H9 (cell line): Measurements from ENCODE around the gene YAP1. TPM values are rescaled to one million over a fixed set of nuclear protein-coding genes. Genes with fewer than 3 reads are reported as not detected.

ENCODE experiments used
- DNase-seq: peaks from one replicate; pipeline ENCODE4 v3.0.0-alpha.2; 2017
- H2AFZ ChIP-seq: one replicate; pipeline ENCODE4 v1.6.1; 2013; ENCODE audit warnings: mild to moderate bottlenecking, low read length, control low read depth, moderate library complexity
- H2AK5ac ChIP-seq: 2 replicates; pipeline ENCODE4 v1.6.1; 2013; ENCODE audit warnings: low read length, control low read depth, mixed read lengths; ENCODE audit not compliant: insufficient read length
- H2BK120ac ChIP-seq: one replicate; pipeline ENCODE4 v1.6.1; 2013; ENCODE audit warnings: low read depth, mild to moderate bottlenecking, low read length, control low read depth, inconsistent platforms; ENCODE audit not compliant: poor library complexity, severe bottlenecking
- H2BK12ac ChIP-seq: 2 replicates; pipeline ENCODE4 v1.6.1; 2013; ENCODE audit warnings: low read length, control low read depth, mixed read lengths, low read depth; ENCODE audit not compliant: insufficient read length
- H2BK15ac ChIP-seq: 2 replicates; pipeline ENCODE4 v1.6.1; 2013; ENCODE audit warnings: low read depth, low read length, control low read depth
- H2BK20ac ChIP-seq: one replicate; pipeline ENCODE4 v1.6.1; 2013; ENCODE audit warnings: low read depth, mild to moderate bottlenecking, low read length, control low read depth, inconsistent platforms; ENCODE audit not compliant: poor library complexity, severe bottlenecking
- H2BK5ac ChIP-seq: 2 replicates; pipeline ENCODE4 v1.6.1; 2013; ENCODE audit warnings: low read length, control low read depth, mixed read lengths; ENCODE audit not compliant: insufficient read length
- H3K14ac ChIP-seq: 2 replicates; pipeline ENCODE4 v1.6.1; 2013; ENCODE audit warnings: low read length, control low read depth; ENCODE audit not compliant: insufficient read depth
- H3K18ac ChIP-seq: 2 replicates; pipeline ENCODE4 v1.6.1; 2013; ENCODE audit warnings: low read depth, mild to moderate bottlenecking, mixed read lengths, low read length, control low read depth; ENCODE audit not compliant: insufficient read length
- H3K23ac ChIP-seq: 2 replicates; pipeline ENCODE4 v1.6.1; 2013; ENCODE audit warnings: low read length, control low read depth, mixed read lengths, low read depth; ENCODE audit not compliant: insufficient read length
- H3K23me2 ChIP-seq: 2 replicates; pipeline ENCODE4 v1.6.1; 2013; ENCODE audit warnings: low read depth, mild to moderate bottlenecking, mixed read lengths, low read length, control low read depth; ENCODE audit not compliant: insufficient read length, poor library complexity, severe bottlenecking
- H3K27ac ChIP-seq: 2 replicates; pipeline ENCODE4 v1.5.1; 2013; ENCODE audit warnings: low read length, control low read depth, mixed read lengths, low read depth; ENCODE audit not compliant: insufficient read length
- H3K27me3 ChIP-seq: 2 replicates; pipeline ENCODE4 v1.6.1; 2013; ENCODE audit warnings: low read length, control low read depth, inconsistent platforms; ENCODE audit not compliant: insufficient read depth
- H3K4ac ChIP-seq: 2 replicates; pipeline ENCODE4 v1.6.1; 2013; ENCODE audit warnings: low read depth, mild to moderate bottlenecking, control low read depth, inconsistent platforms, low read length, moderate library complexity
- H3K4me1 ChIP-seq: 2 replicates; pipeline ENCODE4 v1.6.1; 2013; ENCODE audit warnings: low read length, control low read depth, inconsistent platforms; ENCODE audit not compliant: insufficient read depth
- H3K4me2 ChIP-seq: 2 replicates; pipeline ENCODE4 v1.6.1; 2013; ENCODE audit warnings: low read length, control low read depth, mixed read lengths; ENCODE audit not compliant: insufficient read length, insufficient read depth
- H3K56ac ChIP-seq: 2 replicates; pipeline ENCODE4 v1.6.1; 2013; ENCODE audit warnings: low read depth, mild to moderate bottlenecking, mixed read lengths, low read length, control low read depth; ENCODE audit not compliant: insufficient read length
- H3K79me1 ChIP-seq: 2 replicates; pipeline ENCODE4 v1.6.1; 2013; ENCODE audit warnings: low read depth, mild to moderate bottlenecking, moderate library complexity, low read length, control low read depth, inconsistent platforms; ENCODE audit not compliant: insufficient read depth, poor library complexity, severe bottlenecking
- H3K79me2 ChIP-seq: 2 replicates; pipeline ENCODE4 v1.6.1; 2013; ENCODE audit warnings: low read length, control low read depth, inconsistent platforms; ENCODE audit not compliant: insufficient read depth
- H3K9ac ChIP-seq: 2 replicates; pipeline ENCODE4 v1.6.1; 2013; ENCODE audit warnings: low read length, control low read depth, mixed read lengths; ENCODE audit not compliant: insufficient read length; ENCODE audit errors: extremely low read depth
- H3K9me3 ChIP-seq: one replicate; pipeline ENCODE4 v1.6.1; 2013; ENCODE audit warnings: low read depth, low read length, inconsistent platforms; ENCODE audit not compliant: control insufficient read depth
- H3T11ph ChIP-seq: one replicate; pipeline ENCODE4 v1.6.1; 2013; ENCODE audit warnings: mild to moderate bottlenecking, low read length, control low read depth, inconsistent platforms
- H4K20me1 ChIP-seq: one replicate; pipeline ENCODE4 v1.6.1; 2013; ENCODE audit not compliant: control insufficient read depth, insufficient read length, insufficient read depth
- H4K5ac ChIP-seq: 2 replicates; pipeline ENCODE4 v1.6.1; 2013; ENCODE audit warnings: low read depth, mild to moderate bottlenecking, mixed read lengths, low read length, control low read depth; ENCODE audit not compliant: insufficient read length
- H4K8ac ChIP-seq: replicated peaks from 2 replicates; pipeline ENCODE4 v1.6.1; 2013; ENCODE audit warnings: low read length, control low read depth, mixed read lengths, low read depth; ENCODE audit not compliant: insufficient read length
- H4K91ac ChIP-seq: 2 replicates; pipeline ENCODE4 v1.6.1; 2013; ENCODE audit warnings: low read depth, mild to moderate bottlenecking, moderate library complexity, mixed read lengths, low read length, control low read depth; ENCODE audit not compliant: insufficient read length
- H3K27ac Mint-ChIP-seq, 3 experiments: 2 replicates in 2 of 3; 3 replicates in 1 of 3; pipeline ENCODE4 v1.8.0; 2020 to 2021; ENCODE audit warnings: mixed read lengths in 3 of 3, mild to moderate bottlenecking in 1 of 3, moderate library complexity in 1 of 3
- H3K27me3 Mint-ChIP-seq: 2 replicates; pipeline ENCODE4 v1.8.0; 2021; ENCODE audit warnings: low read depth, mild to moderate bottlenecking, moderate library complexity, mixed read lengths
- H3K36me3 Mint-ChIP-seq, 3 experiments: 2 replicates in 2 of 3; 3 replicates in 1 of 3; pipeline ENCODE4 v1.8.0; 2020 to 2021; ENCODE audit warnings: low read depth in 3 of 3, mixed read lengths in 3 of 3; ENCODE audit not compliant: insufficient read depth in 1 of 3
- H3K4me1 Mint-ChIP-seq, 2 experiments: 2 replicates each; pipeline ENCODE4 v1.8.0; 2020; ENCODE audit warnings: mixed read lengths in 2 of 2
- H3K4me3 Mint-ChIP-seq, 2 experiments: 2 replicates in 1 of 2; 3 replicates in 1 of 2; pipeline ENCODE4 v1.8.0; 2020 to 2021; ENCODE audit warnings: mild to moderate bottlenecking in 2 of 2, mixed read lengths in 2 of 2, moderate library complexity in 1 of 2
- H3K9me3 Mint-ChIP-seq, 2 experiments: 2 replicates in 1 of 2; 3 replicates in 1 of 2; pipeline ENCODE4 v1.8.0; 2020; ENCODE audit warnings: mild to moderate bottlenecking in 2 of 2, mixed read lengths in 2 of 2, moderate library complexity in 1 of 2
- CTCF ChIP-seq: fragments of 200-600 bp; sonication (generic); conservative IDR thresholded peaks from 3 replicates; pipeline ENCODE4 v1.8.0; 2021; ENCODE audit warnings: antibody characterized with exemption, mild to moderate bottlenecking
- WGBS: extraction: QIAGEN DNeasy Blood & Tissue Kit; methylation state at CpG from one replicate; pipeline ENCODE4 v1.1.7; 2013; ENCODE audit warnings: missing lambda C conversion rate, low lambda C conversion rate, mixed read lengths; ENCODE audit not compliant: insufficient read length; ENCODE audit errors: extremely low coverage; 5-methylcytosine and 5-hydroxymethylcytosine counted together
- total RNA-seq: library from RNA; stranded (reverse); gene quantifications from 2 replicates; pipeline ENCODE4 v1.2.1, GENCODE V29; 2021

Gene YAP1
- total RNA-seq, 1 experiment from 2014 or later, result 124 TPM

- Histone ChIP-seq H3K23me2 (no peaks in the 10 kb centered on the region), H3K9ac (no peak overlapping the region), H4K91ac (no peak overlapping the region), H3K27ac (no peak overlapping the region), H3K56ac (no peak overlapping the region), H3K79me1 (no peaks in the 10 kb centered on the region), H2BK15ac (no peak overlapping the region), H4K8ac (peak overlapping the region; percentile 19), H2BK120ac (no peak overlapping the region), H3K27me3 (no peaks in the 10 kb centered on the region), H4K5ac (no peak overlapping the region), H2BK12ac (no peak overlapping the region), H2BK5ac (no peak overlapping the region), H3K23ac (no peak overlapping the region), H3K14ac (no peak overlapping the region), H3K18ac (no peak overlapping the region), H3T11ph (no peak overlapping the region), H3K4me1 (0 out of 2 replicates have a peak, but pooled peaks cover 3% of the 10 kb centered on the region), H3K4ac (no peak overlapping the region), H3K4me2 (no peak overlapping the region), H3K79me2 (no peaks in the 10 kb centered on the region), H3K9me3 (no peaks in the 10 kb centered on the region), H2AFZ (no peak overlapping the region), H2BK20ac (no peak overlapping the region), H2AK5ac (no peak overlapping the region), H4K20me1 (no peaks in the 10 kb centered on the region)
- WGBS, result no CpG with 5 or more reads among the region's 2 CpGs
- H3K9me3 Mint-ChIP-seq, result no peaks in the 10 kb centered on the region
- H3K4me1 Mint-ChIP-seq, result peaks cover 9 to 18% of the 10 kb centered on the region in 2 experiments
- no peak for TF ChIP-seq CTCF
- no peaks in the 10 kb centered on the region; the same call in 1 of the 2 replicates for H3K27me3 Mint-ChIP-seq
- H3K27ac Mint-ChIP-seq, result no peak overlapping the region
- H3K4me3 Mint-ChIP-seq, result no peak overlapping the region
- DNase-seq, result no peak
- H3K36me3 Mint-ChIP-seq, result no peaks in the 10 kb centered on the region; a peak in 1 of 7 replicates
Measured at GRCh38 chr11:102240502-102240901, 130.3 kb downstream of the YAP1 start.
